ENCODE data around the gene PRKCZ.

- TF ChIP-seq CTCF (conservative IDR thresholded peaks at IDR 0.05; ENCODE audit: low read depth, low read length) (no peak), EZH2 (IDR thresholded peaks at IDR 0.05; ENCODE audit: low read length, unreplicated experiment) (no peak)
Measured at GRCh38 chr1:2095394-2095793, 45.2 kb downstream of the PRKCZ start.

Data from PC-3 (cell line).